ENCODE results near the gene SNRNP70.
A peak's percentile ranks its signal among the peaks of the same experiment; 100 is the strongest.

SNRNP70 gene

DNA sequence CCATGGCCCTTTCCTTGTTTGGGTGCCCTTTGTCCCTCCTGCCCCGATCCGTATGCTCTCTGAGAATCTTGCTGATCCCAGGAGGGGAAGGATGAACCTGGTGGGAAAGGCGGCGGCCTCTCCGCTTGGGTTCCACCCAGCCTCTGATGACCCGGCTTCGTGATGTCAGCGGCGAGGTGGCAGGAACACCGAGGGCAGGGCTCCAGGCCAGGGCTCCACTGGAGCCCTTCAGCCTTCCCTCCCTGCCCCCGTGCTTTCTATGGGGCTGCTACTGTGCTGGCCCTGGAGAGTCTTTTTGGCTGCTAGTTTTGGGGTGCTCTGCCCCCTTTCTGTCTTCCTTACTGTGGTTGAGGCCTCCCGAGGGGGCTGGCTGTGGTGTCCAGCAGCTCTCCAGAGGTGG is 17.1 kb downstream of the SNRNP70 start:
- no peak for DNase-seq

- DNase-seq = no peak
Observed at GRCh38 chr19:49103331-49104085, 18.3 kb downstream of the SNRNP70 start.

- DNase-seq = no peak
Observed at GRCh38 chr19:49104229-49104864, 19.1 kb downstream of the SNRNP70 start.

- peak; percentile 70 for DNase-seq
Observed at GRCh38 chr19:49106648-49107135, 21.4 kb downstream of the SNRNP70 start.

GRCh38 chr19:49107625-49108459 is 22.6 kb downstream of the SNRNP70 start:
- DNase-seq = no peak

DNA sequence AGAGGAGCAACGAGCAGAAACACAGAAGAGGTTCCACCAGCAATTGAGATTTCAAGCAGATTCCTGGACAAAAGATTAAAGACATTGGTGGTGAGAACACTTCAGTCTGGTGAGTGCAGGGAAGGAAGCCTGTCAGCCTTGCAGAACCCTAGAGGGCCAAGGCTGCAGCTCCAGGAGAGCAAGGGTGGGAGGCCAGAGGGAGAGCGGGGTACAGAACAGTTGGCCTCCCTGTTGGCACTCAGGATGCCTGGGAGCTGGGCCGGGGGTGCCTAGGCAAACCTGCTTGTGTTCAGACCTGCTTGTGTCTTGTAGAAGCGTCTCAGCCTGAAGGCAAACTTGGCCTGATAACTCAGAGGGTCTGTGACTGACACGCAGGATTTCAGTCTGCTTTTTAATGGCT is 23.8 kb downstream of the SNRNP70 start:
- DNase-seq = no peak

- DNase-seq = no peak
Observed at GRCh38 chr19:49109569-49110233, 24.4 kb downstream of the SNRNP70 start.

GRCh38 chr19:49110567-49110966 is 25.3 kb downstream of the SNRNP70 start:
- DNase-seq = no peak

DNA sequence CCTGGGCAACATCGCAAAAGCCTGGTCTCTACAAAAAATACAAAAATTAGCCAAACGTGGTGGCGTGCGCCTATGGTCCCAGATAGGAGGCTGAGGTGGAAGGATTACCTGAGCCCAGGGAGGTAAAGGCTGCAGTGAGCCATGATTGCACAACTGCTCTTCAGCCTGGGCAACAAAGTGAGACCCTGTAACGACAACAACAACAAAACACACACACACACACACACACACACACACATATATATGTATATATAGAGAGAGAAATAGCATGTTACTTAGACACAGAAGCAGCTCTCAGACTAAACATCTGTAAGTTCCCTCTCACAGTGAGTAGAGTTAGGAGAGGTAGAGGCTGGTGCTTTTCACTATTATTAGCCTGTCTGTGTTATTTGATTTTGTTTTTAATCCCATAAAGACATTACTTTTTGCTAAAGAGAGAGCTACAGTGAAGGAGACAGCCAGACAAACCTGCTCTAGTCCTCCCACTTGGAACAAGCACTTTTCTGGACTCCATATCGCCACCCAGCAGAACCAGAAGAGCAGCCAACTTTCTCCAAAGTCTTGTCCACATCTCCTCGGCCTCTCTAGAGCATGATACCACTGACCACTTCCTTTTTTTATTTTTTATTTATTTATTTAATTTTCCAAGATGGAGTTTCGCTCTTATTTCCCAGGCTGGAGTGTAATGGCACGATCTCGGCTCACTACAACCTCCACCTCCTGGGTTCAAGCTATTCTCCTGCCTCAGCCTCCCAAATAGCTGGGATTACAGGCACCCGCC is 26.2 kb downstream of the SNRNP70 start:
- no peak for DNase-seq

DNA sequence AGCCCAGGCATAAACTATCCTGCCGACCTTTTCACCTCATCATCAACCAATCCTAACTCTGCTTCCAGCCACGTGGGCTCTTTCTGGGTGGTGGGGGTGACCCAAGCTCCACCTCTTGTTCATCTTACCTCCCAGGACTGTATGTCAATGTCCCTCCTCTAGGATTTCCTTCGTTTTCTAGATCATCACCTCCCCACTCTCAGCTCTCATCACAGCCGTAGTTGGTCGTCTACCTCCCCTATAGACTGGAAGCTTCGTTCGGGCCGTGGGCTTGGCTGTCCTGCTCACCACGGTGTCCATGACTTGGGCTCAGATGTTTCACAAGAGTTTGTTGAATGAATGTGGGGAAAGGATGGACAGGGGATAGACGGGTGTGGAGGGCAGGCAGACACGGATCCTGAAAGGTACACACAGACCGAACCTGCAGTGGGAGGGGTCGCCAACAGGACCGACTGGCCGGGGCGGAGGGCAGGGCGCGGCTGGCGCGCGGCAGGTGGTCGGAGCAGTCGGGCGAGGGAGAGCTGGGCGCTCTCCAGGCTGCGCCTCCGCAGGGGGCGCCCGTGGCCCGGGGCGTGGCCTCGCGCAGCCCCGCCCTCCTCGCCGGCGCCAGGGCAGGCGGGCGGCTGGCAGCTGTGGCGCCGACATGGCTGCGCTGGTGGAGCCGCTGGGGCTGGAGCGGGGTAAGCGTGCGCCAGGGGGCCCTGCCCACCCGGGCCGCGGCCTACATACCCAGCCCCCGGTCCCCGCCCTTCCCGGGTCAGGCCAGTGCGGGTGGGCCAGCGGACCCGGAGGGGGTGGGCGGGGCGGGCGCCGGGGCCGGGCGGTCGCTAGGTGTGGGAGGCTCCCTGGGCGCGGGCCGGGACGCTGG is 28.7 kb downstream of the SNRNP70 start, which contains the start of gene LIN7B:
TSS of gene LIN7B (plus strand) at position 609 of the 868 bp plus-strand sequence. CDS start at position 644, 35 bp downstream.
- DNase-seq = peak; percentile 83

- peak; percentile 54 for DNase-seq
Observed at GRCh38 chr19:49114630-49115363, 29.5 kb downstream of the SNRNP70 start.

DNA sequence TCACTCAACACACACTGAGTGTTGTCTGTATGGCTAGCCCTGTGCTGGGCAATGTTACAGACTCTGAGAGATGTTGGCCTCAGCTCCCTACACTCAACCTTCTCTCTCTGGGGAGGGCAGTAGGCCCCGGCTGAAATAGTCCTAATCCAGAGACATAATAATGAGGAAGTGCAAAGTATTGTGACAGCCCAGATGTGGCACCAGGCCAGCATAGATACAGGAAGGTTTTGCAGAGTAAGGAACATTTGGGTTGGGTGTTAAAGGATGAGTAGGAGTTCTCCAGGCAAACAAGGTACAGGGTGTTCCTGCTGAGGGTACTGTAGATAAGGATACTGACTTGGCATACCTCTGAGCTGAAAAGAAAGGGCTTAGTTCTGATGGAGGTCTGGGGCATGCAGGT is 31.3 kb downstream of the SNRNP70 start:
- DNase-seq = no peak

DNA sequence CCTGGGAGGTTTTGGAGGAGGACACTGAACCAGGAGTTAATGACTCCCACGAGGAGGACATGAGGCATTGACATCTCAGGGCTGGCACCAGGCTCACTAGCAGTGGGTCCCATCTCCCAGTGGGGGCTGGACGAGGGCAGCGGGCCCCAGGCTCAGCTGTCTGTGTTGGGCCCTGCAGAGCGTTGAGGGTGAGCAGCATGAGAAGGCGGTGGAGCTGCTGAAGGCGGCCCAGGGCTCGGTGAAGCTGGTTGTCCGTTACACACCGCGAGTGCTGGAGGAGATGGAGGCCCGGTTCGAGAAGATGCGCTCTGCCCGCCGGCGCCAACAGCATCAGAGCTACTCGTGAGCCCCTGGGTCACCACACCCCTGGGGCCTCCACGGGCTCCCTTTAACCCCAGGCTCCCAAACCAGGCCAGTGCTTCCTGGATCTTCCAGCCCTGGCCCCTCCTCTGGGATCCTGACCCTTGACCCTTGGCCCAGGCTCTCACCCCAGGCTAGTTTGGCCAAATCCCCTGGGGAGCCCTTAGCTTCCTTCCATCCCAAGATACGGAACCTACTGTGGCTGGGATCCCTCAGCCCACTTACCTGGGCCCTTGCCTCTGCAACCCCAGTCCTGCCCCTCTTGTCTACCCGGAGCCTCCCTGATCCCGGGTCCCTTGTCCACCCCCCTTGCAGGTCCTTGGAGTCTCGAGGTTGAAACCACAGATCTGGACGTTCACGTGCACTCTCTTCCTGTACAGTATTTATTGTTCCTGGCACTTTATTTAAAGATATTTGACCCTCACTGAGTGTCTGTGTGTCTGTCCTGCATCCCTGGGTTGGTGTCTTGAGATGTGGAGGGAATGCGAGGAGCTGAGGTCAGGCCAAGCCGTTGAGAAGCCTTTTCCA is 32.7 kb downstream of the SNRNP70 start:
- no peak for DNase-seq

- peak; percentile 97 for DNase-seq
Observed at GRCh38 chr19:49118565-49119410, 33.5 kb downstream of the SNRNP70 start, which contains the start of gene C19orf73. Gene C19orf73, minus strand, starts transcription at chr19:49119143. Its CDS starts 121 bp downstream, at chr19:49119022.

- peak; percentile 26 for DNase-seq
Observed at GRCh38 chr19:49119411-49120324, 34.4 kb downstream of the SNRNP70 start, which contains the start of gene PPFIA3. Gene PPFIA3, plus strand, starts transcription at chr19:49119544. Its CDS starts 8,330 bp downstream, at chr19:49127874.

DNA sequence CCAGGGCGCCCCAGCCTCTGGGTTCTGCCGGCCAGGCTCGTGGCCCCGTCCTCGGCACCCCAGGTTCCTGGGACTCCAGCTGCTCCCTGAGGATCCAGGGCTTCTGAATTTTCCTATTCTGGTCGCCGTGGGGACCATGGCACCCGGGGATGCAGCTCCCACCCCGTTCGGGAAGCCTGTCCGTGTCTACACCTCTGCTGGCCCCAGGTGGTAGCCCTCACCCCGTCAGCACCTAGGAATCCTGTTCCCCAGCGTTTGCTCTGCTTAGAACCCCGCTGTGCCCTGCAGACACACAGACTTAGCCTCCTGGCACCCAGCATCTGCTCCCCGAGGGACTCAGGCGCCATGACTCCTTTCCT is 35.1 kb downstream of the SNRNP70 start:
- DNase-seq = no peak

- no peak for DNase-seq
Observed at GRCh38 chr19:49120868-49121267, 35.6 kb downstream of the SNRNP70 start.

Measured in CD4-positive, alpha-beta T cell treated with Interleukin-21 for 1 hour (primary cell).